AG10803 (cell line): Measurements from ENCODE around the gene TMPRSS13.

Source experiments
- DNase-seq: peaks from one replicate; pipeline ENCODE4 v3.0.0; 2010; ENCODE audit warnings: low read depth
- H3K4me3 ChIP-seq: 2 replicates; pipeline ENCODE4 v1.5.1; 2011; ENCODE audit warnings: mild to moderate bottlenecking, low read length, control low read depth
- CTCF ChIP-seq: conservative IDR thresholded peaks from 2 replicates; pipeline ENCODE4 v1.5.1; 2011; ENCODE audit warnings: mild to moderate bottlenecking, low read length, control low read depth, inconsistent platforms

Gene TMPRSS13

GRCh38 chr11:117933475-117933874 lies 4.3 kb upstream of the TMPRSS13 start:
- TF ChIP-seq CTCF, result no peak
- DNase-seq, result no peak
- H3K4me3 ChIP-seq, result no peak overlapping the region

GRCh38 chr11:117932947-117933346 lies 3.7 kb upstream of the TMPRSS13 start:
- no peak for DNase-seq
- H3K4me3 ChIP-seq, result no peak overlapping the region
- TF ChIP-seq CTCF, result no peak

GRCh38 chr11:117932426-117932825 lies 3.2 kb upstream of the TMPRSS13 start:
- H3K4me3 ChIP-seq, result no peak overlapping the region
- no peak for DNase-seq
- TF ChIP-seq CTCF, result no peak

- H3K4me3 ChIP-seq, result no peak overlapping the region
- no peak for DNase-seq
- no peak for TF ChIP-seq CTCF
These were observed 2.8 kb upstream of the TMPRSS13 start for GRCh38 chr11:117931971-117932370.

- TF ChIP-seq CTCF, result no peak
- H3K4me3 ChIP-seq, result no peak overlapping the region
- DNase-seq, result no peak
These were observed 2.2 kb upstream of the TMPRSS13 start for GRCh38 chr11:117931331-117931950.

- H3K4me3 ChIP-seq, result no peak overlapping the region
- DNase-seq, result no peak
- no peak for TF ChIP-seq CTCF
These were observed 1.6 kb upstream of the TMPRSS13 start for GRCh38 chr11:117930668-117931330.

- no peak overlapping the region for H3K4me3 ChIP-seq
- no peak for TF ChIP-seq CTCF
- DNase-seq, result no peak
These were observed 841 bp upstream of the TMPRSS13 start for GRCh38 chr11:117929916-117930570.
